Loucy (cell line): Measurements from ENCODE around the gene DDX60.

Source experiments
- EZH2phosphoT487 ChIP-seq: fragments of 200-600 bp; IDR thresholded peaks from 2 replicates; pipeline ENCODE4 v1.6.1; 2018; ENCODE audit warnings: antibody characterized with exemption, mild to moderate bottlenecking, moderate library complexity, borderline replicate concordance
- TF ChIP-seq, protein P1 (sequence below): fragments of 200-600 bp; sonication (generic); conservative IDR thresholded peaks from 2 replicates; pipeline ENCODE4 v1.5.1; 2014; ENCODE audit warnings: mild to moderate bottlenecking, antibody characterized with exemption, low read length

DNA sequence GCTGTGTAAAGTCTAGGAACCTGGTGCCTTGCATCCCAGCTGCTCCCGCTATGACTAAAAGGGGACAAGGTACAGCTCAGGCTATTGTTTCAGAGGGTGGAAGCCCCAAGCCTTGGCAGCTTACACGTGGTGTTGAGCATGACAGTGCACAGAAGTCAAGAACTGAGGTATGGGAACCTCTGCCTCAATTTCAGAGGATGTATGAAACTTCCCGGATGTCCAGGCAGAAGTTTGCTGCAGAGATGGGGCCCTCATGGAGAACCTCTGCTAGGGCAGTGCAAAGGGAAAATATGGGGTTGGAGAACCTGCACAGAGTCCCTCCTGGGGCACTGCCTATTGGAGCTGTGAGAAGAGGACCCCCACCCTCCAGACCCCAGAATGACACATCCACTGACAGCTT is 76.6 kb downstream of the DDX60 start:
- TF ChIP-seq, protein P1, sequence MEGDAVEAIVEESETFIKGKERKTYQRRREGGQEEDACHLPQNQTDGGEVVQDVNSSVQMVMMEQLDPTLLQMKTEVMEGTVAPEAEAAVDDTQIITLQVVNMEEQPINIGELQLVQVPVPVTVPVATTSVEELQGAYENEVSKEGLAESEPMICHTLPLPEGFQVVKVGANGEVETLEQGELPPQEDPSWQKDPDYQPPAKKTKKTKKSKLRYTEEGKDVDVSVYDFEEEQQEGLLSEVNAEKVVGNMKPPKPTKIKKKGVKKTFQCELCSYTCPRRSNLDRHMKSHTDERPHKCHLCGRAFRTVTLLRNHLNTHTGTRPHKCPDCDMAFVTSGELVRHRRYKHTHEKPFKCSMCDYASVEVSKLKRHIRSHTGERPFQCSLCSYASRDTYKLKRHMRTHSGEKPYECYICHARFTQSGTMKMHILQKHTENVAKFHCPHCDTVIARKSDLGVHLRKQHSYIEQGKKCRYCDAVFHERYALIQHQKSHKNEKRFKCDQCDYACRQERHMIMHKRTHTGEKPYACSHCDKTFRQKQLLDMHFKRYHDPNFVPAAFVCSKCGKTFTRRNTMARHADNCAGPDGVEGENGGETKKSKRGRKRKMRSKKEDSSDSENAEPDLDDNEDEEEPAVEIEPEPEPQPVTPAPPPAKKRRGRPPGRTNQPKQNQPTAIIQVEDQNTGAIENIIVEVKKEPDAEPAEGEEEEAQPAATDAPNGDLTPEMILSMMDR = no peak
- TF ChIP-seq EZH2phosphoT487 = no peak
